Skeletal muscle satellite cell (primary cell): Measurements from ENCODE around the gene ARHGAP23.

Experiments
- H3K27me3 ChIP-seq: 2 replicates; pipeline ENCODE4 v1.7.0; 2013; ENCODE audit warnings: low read length; ENCODE audit not compliant: control insufficient read depth, insufficient read depth
- H3K36me3 ChIP-seq: 2 replicates; pipeline ENCODE4 v1.7.0; 2013; ENCODE audit warnings: mild to moderate bottlenecking, control low read depth, low read length; ENCODE audit not compliant: insufficient read depth
- H3K4me1 ChIP-seq: 2 replicates; pipeline ENCODE4 v1.7.0; 2013; ENCODE audit warnings: low read length; ENCODE audit not compliant: control insufficient read depth, insufficient read depth
- H3K4me2 ChIP-seq: 2 replicates; pipeline ENCODE4 v1.7.0; 2013; ENCODE audit warnings: mild to moderate bottlenecking, low read length
- H3K4me3 ChIP-seq: 2 replicates; pipeline ENCODE4 v1.7.0; 2013; ENCODE audit warnings: low read length
- H3K9ac ChIP-seq: 2 replicates; pipeline ENCODE4 v1.7.0; 2013; ENCODE audit warnings: mild to moderate bottlenecking, low read depth, low read length, moderate library complexity
- H3K9me3 ChIP-seq: replicated peaks from 2 replicates; pipeline ENCODE4 v1.7.0; 2013; ENCODE audit warnings: mild to moderate bottlenecking, control low read depth, low read length

ARHGAP23 gene

GRCh38 chr17:38540514-38541045 is 112.3 kb downstream of the ARHGAP23 start:
- Histone ChIP-seq H3K4me2 (no peak overlapping the region), H3K4me3 (no peak overlapping the region), H3K27me3 (peaks cover 60% of the 10 kb centered on the region), H3K9me3 (no peaks in the 10 kb centered on the region), H3K36me3 (no peaks in the 10 kb centered on the region), H3K9ac (no peak overlapping the region), H3K4me1 (no peaks in the 10 kb centered on the region)

- H3K27me3 ChIP-seq, result peaks cover 56% of the 10 kb centered on the region
- no peaks in the 10 kb centered on the region for H3K9me3 ChIP-seq
- H3K9ac ChIP-seq, result no peak overlapping the region
- H3K36me3 ChIP-seq, result no peaks in the 10 kb centered on the region
- no peak overlapping the region for H3K4me2 ChIP-seq
- H3K4me3 ChIP-seq, result no peak overlapping the region
- no peaks in the 10 kb centered on the region for H3K4me1 ChIP-seq
These were observed 113.0 kb downstream of the ARHGAP23 start for GRCh38 chr17:38541281-38541680.

GRCh38 chr17:38542286-38542685 is 114.0 kb downstream of the ARHGAP23 start:
- Histone ChIP-seq H3K4me1 (no peaks in the 10 kb centered on the region), H3K36me3 (no peaks in the 10 kb centered on the region), H3K9ac (no peak overlapping the region), H3K4me2 (no peak overlapping the region), H3K4me3 (no peak overlapping the region), H3K9me3 (no peaks in the 10 kb centered on the region), H3K27me3 (peaks cover 58% of the 10 kb centered on the region)

GRCh38 chr17:38543403-38544174 is 115.3 kb downstream of the ARHGAP23 start:
- Histone ChIP-seq H3K4me1 (no peaks in the 10 kb centered on the region), H3K4me2 (no peak overlapping the region), H3K27me3 (peaks cover 58% of the 10 kb centered on the region), H3K36me3 (no peaks in the 10 kb centered on the region), H3K4me3 (no peak overlapping the region), H3K9me3 (no peaks in the 10 kb centered on the region), H3K9ac (no peak overlapping the region)

- Histone ChIP-seq H3K4me3 (no peak overlapping the region), H3K27me3 (peaks cover 52% of the 10 kb centered on the region), H3K4me2 (no peak overlapping the region), H3K9me3 (no peaks in the 10 kb centered on the region), H3K4me1 (no peaks in the 10 kb centered on the region), H3K9ac (no peak overlapping the region), H3K36me3 (no peaks in the 10 kb centered on the region)
These were observed 116.0 kb downstream of the ARHGAP23 start for GRCh38 chr17:38544175-38544838.

- H3K4me1 ChIP-seq, result no peaks in the 10 kb centered on the region
These were observed 116.6 kb downstream of the ARHGAP23 start for GRCh38 chr17:38544839-38545209.

GRCh38 chr17:38545531-38546225 is 117.4 kb downstream of the ARHGAP23 start:
- no peaks in the 10 kb centered on the region for H3K4me1 ChIP-seq
- no peaks in the 10 kb centered on the region for H3K9me3 ChIP-seq
- H3K36me3 ChIP-seq, result no peaks in the 10 kb centered on the region
- no peak overlapping the region for H3K4me2 ChIP-seq
- no peak overlapping the region for H3K9ac ChIP-seq
- H3K4me3 ChIP-seq, result no peak overlapping the region
- peaks cover 45% of the 10 kb centered on the region for H3K27me3 ChIP-seq

More at GRCh38 chr17:38544839-38545209, 116.6 kb downstream of the ARHGAP23 start:
- H3K9me3 ChIP-seq, result no peaks in the 10 kb centered on the region
- no peak overlapping the region for H3K4me3 ChIP-seq
- H3K4me2 ChIP-seq, result no peak overlapping the region
- no peaks in the 10 kb centered on the region for H3K36me3 ChIP-seq
- H3K27me3 ChIP-seq, result peaks cover 49% of the 10 kb centered on the region
- no peak overlapping the region for H3K9ac ChIP-seq

- H3K4me3 ChIP-seq, result no peak overlapping the region
These were observed 118.1 kb downstream of the ARHGAP23 start for GRCh38 chr17:38546396-38546795.

GRCh38 chr17:38547444-38547843 is 119.2 kb downstream of the ARHGAP23 start:
- H3K36me3 ChIP-seq, result no peaks in the 10 kb centered on the region
- no peak overlapping the region for H3K9ac ChIP-seq
- H3K27me3 ChIP-seq, result peaks cover 36% of the 10 kb centered on the region
- H3K4me2 ChIP-seq, result no peak overlapping the region
- H3K9me3 ChIP-seq, result no peaks in the 10 kb centered on the region
- H3K4me1 ChIP-seq, result no peaks in the 10 kb centered on the region
- H3K4me3 ChIP-seq, result no peak overlapping the region

More at GRCh38 chr17:38546396-38546795, 118.1 kb downstream of the ARHGAP23 start:
- peaks cover 43% of the 10 kb centered on the region for H3K27me3 ChIP-seq
- H3K4me2 ChIP-seq, result no peak overlapping the region
- no peaks in the 10 kb centered on the region for H3K4me1 ChIP-seq
- H3K9me3 ChIP-seq, result no peaks in the 10 kb centered on the region
- H3K9ac ChIP-seq, result no peak overlapping the region
- no peaks in the 10 kb centered on the region for H3K36me3 ChIP-seq

- H3K9me3 ChIP-seq, result no peaks in the 10 kb centered on the region
- H3K9ac ChIP-seq, result no peak overlapping the region
- H3K4me2 ChIP-seq, result no peak overlapping the region
- no peaks in the 10 kb centered on the region for H3K36me3 ChIP-seq
- H3K27me3 ChIP-seq, result peaks cover 34% of the 10 kb centered on the region
- no peaks in the 10 kb centered on the region for H3K4me1 ChIP-seq
- H3K4me3 ChIP-seq, result no peak overlapping the region
These were observed 121.0 kb downstream of the ARHGAP23 start for GRCh38 chr17:38549285-38549684.

GRCh38 chr17:38550661-38551060 is 122.4 kb downstream of the ARHGAP23 start:
- H3K4me3 ChIP-seq, result no peak overlapping the region
- H3K9ac ChIP-seq, result no peak overlapping the region
- no peaks in the 10 kb centered on the region for H3K9me3 ChIP-seq
- H3K4me2 ChIP-seq, result no peak overlapping the region
- H3K27me3 ChIP-seq, result peaks cover 36% of the 10 kb centered on the region
- H3K36me3 ChIP-seq, result no peaks in the 10 kb centered on the region
- no peaks in the 10 kb centered on the region for H3K4me1 ChIP-seq
